ENCODE results near the gene ZCRB1. TPM values are rescaled to one million over a fixed set of nuclear protein-coding genes. Genes with fewer than 3 reads are reported as not detected.

The ZCRB1 gene
- total RNA-seq, 4 donors from 2014 or later: 3.4 to 22.7 (median 15.2) TPM

DNA sequence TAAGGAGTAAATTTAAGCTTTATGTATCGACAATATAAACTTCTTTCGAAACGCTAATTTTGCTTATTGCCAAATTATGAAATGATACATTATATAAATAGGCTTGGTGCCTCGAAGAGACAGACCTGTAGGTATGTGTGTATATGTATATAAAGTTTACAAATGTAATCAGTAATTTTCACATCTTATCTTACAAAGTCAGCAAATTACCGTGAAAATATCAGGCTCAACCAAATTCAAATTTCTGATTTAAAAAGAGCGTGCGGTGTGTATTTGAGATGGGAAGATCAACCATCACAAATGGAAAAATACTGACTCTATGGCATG is 605 bp downstream of the ZCRB1 start:
- H3K4me1 ChIP-seq: peaks cover 12 to 23% (median 21%) of the 10 kb centered on the region in 4 donors
- peak overlapping the region; percentile 66 to 82 (median 78) for H3K4me3 ChIP-seq
- DNase-seq: no peak
- peak overlapping the region; percentile 86 to 93 (median 86) for H3K27ac ChIP-seq
- H3K27me3 ChIP-seq: no peaks in the 10 kb centered on the region
- 37 to 42% methylated on average over 7 of the region's 7 CpGs for WGBS, 2 donors (ENCODE audit: low coverage in 1 of 2)
- intact Hi-C loops (cut with DNase I; ENCODE audit: low total_unique reads): no loop called here
- no peaks in the 10 kb centered on the region for H3K9me3 ChIP-seq
- H3K36me3 ChIP-seq: no peaks in the 10 kb centered on the region
- TF ChIP-seq, protein P1, sequence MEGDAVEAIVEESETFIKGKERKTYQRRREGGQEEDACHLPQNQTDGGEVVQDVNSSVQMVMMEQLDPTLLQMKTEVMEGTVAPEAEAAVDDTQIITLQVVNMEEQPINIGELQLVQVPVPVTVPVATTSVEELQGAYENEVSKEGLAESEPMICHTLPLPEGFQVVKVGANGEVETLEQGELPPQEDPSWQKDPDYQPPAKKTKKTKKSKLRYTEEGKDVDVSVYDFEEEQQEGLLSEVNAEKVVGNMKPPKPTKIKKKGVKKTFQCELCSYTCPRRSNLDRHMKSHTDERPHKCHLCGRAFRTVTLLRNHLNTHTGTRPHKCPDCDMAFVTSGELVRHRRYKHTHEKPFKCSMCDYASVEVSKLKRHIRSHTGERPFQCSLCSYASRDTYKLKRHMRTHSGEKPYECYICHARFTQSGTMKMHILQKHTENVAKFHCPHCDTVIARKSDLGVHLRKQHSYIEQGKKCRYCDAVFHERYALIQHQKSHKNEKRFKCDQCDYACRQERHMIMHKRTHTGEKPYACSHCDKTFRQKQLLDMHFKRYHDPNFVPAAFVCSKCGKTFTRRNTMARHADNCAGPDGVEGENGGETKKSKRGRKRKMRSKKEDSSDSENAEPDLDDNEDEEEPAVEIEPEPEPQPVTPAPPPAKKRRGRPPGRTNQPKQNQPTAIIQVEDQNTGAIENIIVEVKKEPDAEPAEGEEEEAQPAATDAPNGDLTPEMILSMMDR (IDR thresholded peaks at IDR 0.05): no peak
- TF ChIP-seq POLR2A (IDR thresholded peaks at IDR 0.05) (no peak), EP300 (IDR thresholded peaks at IDR 0.05; ENCODE audit: low read depth) (no peak), POLR2AphosphoS5 (IDR thresholded peaks at IDR 0.05) (no peak)
- in situ Hi-C loops (cut with MboI; ENCODE audit: low pct_ligation_motif_present in 1 of 4, low pct_unique_long_range_greater_than_20kb in 1 of 4, low sequenced_read_pairs in 3 of 4): loop anchor here in 3 of 4 donors (10.0 kb wide), 2 partner anchors 90 to 180 kb away; partner anchors contain the start of genes YAF2 (in 2 of the 3) and GXYLT1 (in 1 of the 3)

DNA sequence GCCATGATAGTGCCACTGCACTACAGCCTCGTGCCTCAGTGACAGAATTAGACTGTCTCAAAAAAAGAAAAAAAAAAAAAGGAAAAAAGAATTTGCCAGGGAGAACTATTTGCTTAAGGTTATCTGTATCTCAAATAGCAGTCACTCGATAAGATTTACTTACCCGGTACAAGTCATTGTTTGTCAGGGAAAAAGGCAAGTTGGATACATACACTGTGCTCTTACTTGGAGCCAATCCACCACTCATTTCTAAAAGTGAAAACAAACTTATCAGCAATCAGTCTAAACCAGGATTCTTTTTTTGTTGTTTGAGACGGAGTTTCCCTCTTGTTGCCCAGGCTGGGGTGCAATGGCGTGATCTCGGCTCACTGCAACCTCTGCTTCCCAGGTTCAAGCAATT is 2.0 kb downstream of the ZCRB1 start:
- Histone ChIP-seq H3K9me3 (no peaks in the 10 kb centered on the region), H3K36me3 (no peaks in the 10 kb centered on the region), H3K27me3 (no peaks in the 10 kb centered on the region), H3K4me1 (peaks cover 12 to 23% (median 19%) of the 10 kb centered on the region in 4 donors), H3K4me3 (no peak overlapping the region), H3K27ac (no peak overlapping the region)
- in situ Hi-C loops (cut with MboI; ENCODE audit: low pct_ligation_motif_present in 1 of 4, low pct_unique_long_range_greater_than_20kb in 1 of 4, low sequenced_read_pairs in 3 of 4): loop anchor here in 3 of 4 donors (10.0 kb wide), 2 partner anchors 89 to 179 kb away; partner anchors contain the start of genes YAF2 (in 2 of the 3) and GXYLT1 (in 1 of the 3)
- intact Hi-C loops (cut with DNase I; ENCODE audit: low total_unique reads): no loop called here
- no peak for TF ChIP-seq EP300 (IDR thresholded peaks at IDR 0.05; ENCODE audit: low read depth)
- TF ChIP-seq, protein P1 (IDR thresholded peaks at IDR 0.05): no peak
- no peak for TF ChIP-seq POLR2A (IDR thresholded peaks at IDR 0.05)
- TF ChIP-seq POLR2AphosphoS5 (IDR thresholded peaks at IDR 0.05): no peak
- DNase-seq: no peak
- 93% methylated on average over 6 of the region's 6 CpGs; no CpG with 5 or more reads in 1 of the 2 donors for WGBS, 2 donors (ENCODE audit: low coverage in 1 of 2)

DNA sequence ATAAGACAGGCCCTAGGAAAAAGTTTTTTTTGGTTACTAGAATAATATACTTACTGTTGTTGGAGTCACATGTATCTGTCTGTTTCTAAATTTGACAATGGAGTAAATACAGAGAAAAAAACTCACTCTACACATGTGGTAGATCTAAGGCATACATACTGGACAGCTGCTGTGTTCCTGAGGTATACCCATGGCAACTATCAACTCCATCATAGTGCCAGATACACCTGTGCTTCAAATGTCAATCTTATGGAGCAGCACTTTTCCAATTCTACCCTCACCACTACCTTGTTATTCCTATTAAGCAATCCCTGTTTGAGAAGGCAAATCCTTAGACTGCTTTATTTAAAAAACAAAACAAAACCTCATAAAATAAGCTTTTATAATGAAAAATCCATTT is 3.3 kb downstream of the ZCRB1 start:
- Histone ChIP-seq H3K9me3 (no peaks in the 10 kb centered on the region), H3K27ac (no peak overlapping the region), H3K4me1 (peaks cover 7 to 18% (median 14%) of the 10 kb centered on the region in 4 donors), H3K36me3 (peaks cover 0 to 5% (median under 1%) of the 10 kb centered on the region in 4 donors), H3K4me3 (no peak overlapping the region), H3K27me3 (no peaks in the 10 kb centered on the region)
- in situ Hi-C loops (cut with MboI; ENCODE audit: low pct_ligation_motif_present in 1 of 4, low pct_unique_long_range_greater_than_20kb in 1 of 4, low sequenced_read_pairs in 3 of 4): loop anchor here in 3 of 4 donors (10.0 kb wide), 2 partner anchors 88 to 178 kb away; partner anchors contain the start of genes YAF2 (in 2 of the 3) and GXYLT1 (in 1 of the 3)
- no peak for DNase-seq
- TF ChIP-seq, protein P1 (IDR thresholded peaks at IDR 0.05): no peak
- TF ChIP-seq EP300 (IDR thresholded peaks at IDR 0.05; ENCODE audit: low read depth) (no peak), POLR2AphosphoS5 (IDR thresholded peaks at IDR 0.05) (no peak), POLR2A (IDR thresholded peaks at IDR 0.05) (no peak)
- intact Hi-C loops (cut with DNase I; ENCODE audit: low total_unique reads): no loop called here

DNA sequence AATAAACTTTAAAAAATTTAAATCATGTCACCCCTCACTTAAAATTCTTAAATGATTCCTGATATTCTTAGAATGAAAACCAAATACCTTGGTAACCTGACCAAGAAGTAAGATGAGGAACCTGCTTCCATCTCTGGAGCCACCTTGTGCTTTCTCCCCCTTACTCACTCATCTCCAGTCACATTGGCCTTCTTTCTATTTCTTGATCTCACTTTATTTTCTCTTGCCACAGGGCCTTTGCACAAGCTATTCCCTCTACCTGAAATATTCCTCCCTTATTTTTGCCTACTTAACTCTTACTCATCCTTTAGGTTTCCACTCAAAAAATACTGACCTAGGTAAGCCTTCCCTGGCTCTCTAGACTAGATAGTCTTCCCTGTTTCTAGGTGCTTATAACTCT is 5.1 kb downstream of the ZCRB1 start:
- peaks cover 0 to 20% (median 9%) of the 10 kb centered on the region in 4 donors for H3K36me3 ChIP-seq
- in situ Hi-C loops (cut with MboI; ENCODE audit: low pct_ligation_motif_present in 1 of 4, low pct_unique_long_range_greater_than_20kb in 1 of 4, low sequenced_read_pairs in 3 of 4): loop anchor here in 3 of 4 donors (10.0 kb wide), 2 partner anchors 86 to 176 kb away; partner anchors contain the start of genes YAF2 (in 2 of the 3) and GXYLT1 (in 1 of the 3)

More for the DNA sequence above, 5.1 kb downstream of the ZCRB1 start:
- intact Hi-C loops (cut with DNase I; ENCODE audit: low total_unique reads): no loop called here
- Histone ChIP-seq H3K4me1 (peaks cover 0 to 9% (median 4%) of the 10 kb centered on the region in 4 donors), H3K9me3 (no peaks in the 10 kb centered on the region), H3K4me3 (no peak overlapping the region), H3K27me3 (no peaks in the 10 kb centered on the region), H3K27ac (no peak overlapping the region)
- TF ChIP-seq EP300 (IDR thresholded peaks at IDR 0.05; ENCODE audit: low read depth): no peak
- no peak for TF ChIP-seq POLR2A (IDR thresholded peaks at IDR 0.05)
- no peak for TF ChIP-seq POLR2AphosphoS5 (IDR thresholded peaks at IDR 0.05)
- TF ChIP-seq, protein P1 (IDR thresholded peaks at IDR 0.05): no peak
- no peak for DNase-seq
